ENCODE data around the gene IRAG1.

IRAG1 gene

GRCh38 chr11:10720881-10721376 is 27.4 kb upstream of the IRAG1 start:
- TF ChIP-seq, protein P1, sequence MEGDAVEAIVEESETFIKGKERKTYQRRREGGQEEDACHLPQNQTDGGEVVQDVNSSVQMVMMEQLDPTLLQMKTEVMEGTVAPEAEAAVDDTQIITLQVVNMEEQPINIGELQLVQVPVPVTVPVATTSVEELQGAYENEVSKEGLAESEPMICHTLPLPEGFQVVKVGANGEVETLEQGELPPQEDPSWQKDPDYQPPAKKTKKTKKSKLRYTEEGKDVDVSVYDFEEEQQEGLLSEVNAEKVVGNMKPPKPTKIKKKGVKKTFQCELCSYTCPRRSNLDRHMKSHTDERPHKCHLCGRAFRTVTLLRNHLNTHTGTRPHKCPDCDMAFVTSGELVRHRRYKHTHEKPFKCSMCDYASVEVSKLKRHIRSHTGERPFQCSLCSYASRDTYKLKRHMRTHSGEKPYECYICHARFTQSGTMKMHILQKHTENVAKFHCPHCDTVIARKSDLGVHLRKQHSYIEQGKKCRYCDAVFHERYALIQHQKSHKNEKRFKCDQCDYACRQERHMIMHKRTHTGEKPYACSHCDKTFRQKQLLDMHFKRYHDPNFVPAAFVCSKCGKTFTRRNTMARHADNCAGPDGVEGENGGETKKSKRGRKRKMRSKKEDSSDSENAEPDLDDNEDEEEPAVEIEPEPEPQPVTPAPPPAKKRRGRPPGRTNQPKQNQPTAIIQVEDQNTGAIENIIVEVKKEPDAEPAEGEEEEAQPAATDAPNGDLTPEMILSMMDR (IDR thresholded peaks at IDR 0.05; ENCODE audit: extremely low read depth, insufficient read depth, missing control alignments), result no peak
- DNase-seq (ENCODE audit: low spot score), result no peak
- in situ Hi-C loops (cut with MboI; ENCODE audit: low pct_unique_long_range_greater_than_20kb, low sequenced_read_pairs, unreplicated experiment), result loop anchor here (10.0 kb wide), 1 partner anchor 56 kb away; no protein-coding TSS in a partner anchor

GRCh38 chr11:10719616-10720015 is 26.1 kb upstream of the IRAG1 start:
- TF ChIP-seq, protein P1 (IDR thresholded peaks at IDR 0.05; ENCODE audit: extremely low read depth, insufficient read depth, missing control alignments), result no peak
- in situ Hi-C loops (cut with MboI; ENCODE audit: low pct_unique_long_range_greater_than_20kb, low sequenced_read_pairs, unreplicated experiment), result loop anchor here (10.0 kb wide), 1 partner anchor 55 kb away; no protein-coding TSS in a partner anchor
- DNase-seq (ENCODE audit: low spot score), result no peak

DNA sequence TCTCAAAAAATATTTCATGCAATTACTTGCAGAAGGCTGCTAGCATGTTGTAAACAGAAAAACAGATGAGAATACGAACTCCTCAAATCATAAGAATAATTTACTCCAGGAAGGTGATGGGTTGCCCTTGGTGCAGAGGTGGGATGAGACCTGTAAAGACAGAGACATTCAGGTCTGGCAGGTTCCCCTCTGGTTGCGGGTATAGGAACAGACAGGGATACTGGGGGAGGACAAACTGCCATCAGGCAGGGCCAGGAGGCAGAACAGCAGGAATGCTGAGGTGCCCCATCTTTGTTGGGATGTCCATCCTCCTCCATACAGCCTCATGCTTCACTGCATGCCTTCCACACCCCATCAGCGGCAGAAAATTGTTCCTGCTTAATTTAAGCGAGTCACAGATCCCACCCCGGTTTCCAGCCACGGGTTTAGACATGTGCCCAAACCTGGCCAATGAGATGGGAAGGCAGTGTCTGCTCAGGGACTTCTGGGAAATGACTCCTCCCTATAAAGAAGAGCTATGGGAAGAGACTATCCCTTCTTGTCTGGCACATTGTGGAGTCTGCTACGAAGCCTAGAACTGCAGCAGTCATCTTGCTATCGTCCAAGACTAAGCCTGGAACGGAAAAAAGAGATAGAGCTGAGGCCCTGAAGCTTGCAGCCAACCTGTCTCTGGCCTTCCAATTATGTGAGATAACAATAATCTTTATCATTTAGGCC is 23.1 kb upstream of the IRAG1 start:
- in situ Hi-C loops (cut with MboI; ENCODE audit: low pct_unique_long_range_greater_than_20kb, low sequenced_read_pairs, unreplicated experiment), result no loop called here
- DNase-seq (ENCODE audit: low spot score), result no peak
- TF ChIP-seq, protein P1 (IDR thresholded peaks at IDR 0.05; ENCODE audit: extremely low read depth, insufficient read depth, missing control alignments), result no peak

DNA sequence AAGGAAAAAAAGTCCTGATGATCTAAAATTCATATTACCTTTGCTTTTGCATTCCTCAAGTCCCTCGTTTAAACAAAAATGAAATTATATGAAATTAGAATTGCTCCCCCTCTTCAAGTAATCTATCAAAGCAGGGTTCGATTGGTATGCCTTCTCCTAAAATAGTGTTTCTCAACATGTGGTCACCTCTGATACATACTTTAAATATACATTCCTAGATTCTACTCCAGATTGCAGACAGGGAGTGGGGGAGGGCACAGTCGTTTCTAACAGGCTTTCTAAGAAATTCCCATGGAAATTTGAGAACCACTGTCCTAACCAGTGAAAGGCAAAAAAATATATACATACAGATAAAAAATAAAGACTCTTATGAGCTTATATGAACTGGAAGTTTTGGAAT is 22.6 kb upstream of the IRAG1 start:
- DNase-seq (ENCODE audit: low spot score), result no peak
- in situ Hi-C loops (cut with MboI; ENCODE audit: low pct_unique_long_range_greater_than_20kb, low sequenced_read_pairs, unreplicated experiment), result no loop called here
- TF ChIP-seq, protein P1 (IDR thresholded peaks at IDR 0.05; ENCODE audit: extremely low read depth, insufficient read depth, missing control alignments), result no peak

GRCh38 chr11:10715571-10715970 is 22.0 kb upstream of the IRAG1 start:
- TF ChIP-seq, protein P1 (IDR thresholded peaks at IDR 0.05; ENCODE audit: extremely low read depth, insufficient read depth, missing control alignments), result no peak
- DNase-seq (ENCODE audit: low spot score), result no peak
- in situ Hi-C loops (cut with MboI; ENCODE audit: low pct_unique_long_range_greater_than_20kb, low sequenced_read_pairs, unreplicated experiment), result no loop called here

DNA sequence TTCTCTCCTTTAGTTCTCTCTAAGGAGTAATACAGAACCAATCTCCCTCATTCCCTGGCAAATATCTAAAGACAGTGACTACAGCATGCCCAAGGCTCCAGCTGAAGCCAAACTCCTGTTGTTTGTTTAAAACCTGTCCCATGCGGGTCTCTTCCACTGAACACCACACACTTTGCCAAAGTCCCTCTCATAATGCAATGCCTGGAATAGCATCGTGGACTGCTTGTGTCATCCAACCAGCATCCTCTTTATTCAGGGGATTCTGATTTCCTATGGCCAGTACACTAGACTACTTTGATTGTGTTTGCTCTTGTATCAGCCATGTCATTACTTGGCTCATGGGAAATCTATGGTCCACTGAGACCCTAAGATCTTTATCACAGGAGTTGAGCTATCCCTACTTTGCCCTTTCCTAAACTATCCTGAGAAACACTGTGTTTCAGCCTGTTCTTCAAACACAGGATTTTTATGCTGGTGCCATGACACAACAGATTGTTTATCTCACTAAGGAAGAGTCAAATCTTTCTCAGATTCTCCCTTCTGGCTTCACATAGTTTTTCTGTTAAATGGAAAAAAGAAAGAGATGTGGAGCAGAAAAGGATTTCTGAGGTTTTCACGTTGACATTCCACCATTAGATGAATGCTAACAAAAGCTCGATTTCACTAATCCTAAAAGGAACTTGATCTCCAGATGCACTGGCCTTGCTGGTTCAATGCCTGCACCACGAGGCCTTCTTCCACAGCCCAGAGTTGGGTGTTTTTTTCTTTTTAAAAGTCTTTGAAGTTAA is 15.9 kb upstream of the IRAG1 start:
- DNase-seq (ENCODE audit: low spot score), result no peak
- in situ Hi-C loops (cut with MboI; ENCODE audit: low pct_unique_long_range_greater_than_20kb, low sequenced_read_pairs, unreplicated experiment), result no loop called here
- TF ChIP-seq, protein P1 (IDR thresholded peaks at IDR 0.05; ENCODE audit: extremely low read depth, insufficient read depth, missing control alignments), result no peak

Measured in GM13977 (cell line).